Measurements from ENCODE around the gene SSTR5. TPM values are rescaled to one million over a fixed set of nuclear protein-coding genes. Genes with fewer than 3 reads are reported as not detected.
A peak's percentile ranks its signal among the peaks of the same experiment; 100 is the strongest.

The SSTR5 gene
- total and polyA plus RNA-seq, 2 of the 4 experiments (the other 2 are of a cell fraction) = not detected

- Histone ChIP-seq H3K18ac (ENCODE audit: low read depth, low read length) (no peak overlapping the region), H3K36me3 (ENCODE audit: control insufficient read depth, insufficient read depth, low read length) (no peaks in the 10 kb centered on the region), H2BK5ac (ENCODE audit: low read depth, low read length, poor library complexity, severe bottlenecking) (no peak overlapping the region), H2BK120ac (ENCODE audit: low read depth, low read length) (no peak overlapping the region), H2AK5ac (ENCODE audit: low read depth, low read length) (no peak overlapping the region), H4K5ac (ENCODE audit: low read depth, low read length) (no peak overlapping the region), H2AFZ (replicated peaks; ENCODE audit: low read length, poor library complexity) (peak overlapping the region; percentile 51), H3K4me2 (ENCODE audit: low read depth, low read length) (no peak overlapping the region), H3K56ac (ENCODE audit: extremely low read depth, insufficient read depth, low read length) (no peak overlapping the region), H3K9ac (ENCODE audit: low read depth, low read length) (no peak overlapping the region), H3K4me3 (ENCODE audit: insufficient read depth, low read depth, low read length) (no peak overlapping the region), H2AK9ac (replicated peaks; ENCODE audit: low read depth, low read length, poor library complexity) (no peak overlapping the region), H3K23ac (ENCODE audit: low read depth, low read length) (no peak overlapping the region), H3K27ac (ENCODE audit: insufficient read depth, low read length) (no peak overlapping the region), H3K79me1 (ENCODE audit: low read depth in 1 of 2, low read length in 2 of 2) (no peaks in the 10 kb centered on the region), H3K4ac (ENCODE audit: low read depth, low read length) (no peak overlapping the region), H3K9me1 (ENCODE audit: insufficient read depth, low read length) (no peaks in the 10 kb centered on the region), H3K9me3 (ENCODE audit: control insufficient read depth, insufficient read depth, low read length) (no peaks in the 10 kb centered on the region; the same call in 1 of the 2 replicates), H2BK20ac (ENCODE audit: low read depth, low read length) (no peak overlapping the region), H3K4me1 (ENCODE audit: control insufficient read depth, insufficient read depth, low read length) (no peaks in the 10 kb centered on the region), H3K14ac (replicated peaks; ENCODE audit: low read depth, low read length) (no peak overlapping the region), H4K8ac (ENCODE audit: low read depth in 2 of 2, low read length in 2 of 2) (no peak overlapping the region), H3K27me3 (ENCODE audit: control insufficient read depth, insufficient read depth, low read length) (peaks cover 44% of the 10 kb centered on the region), H4K91ac (ENCODE audit: insufficient read depth, low read depth, low read length) (no peak overlapping the region), H2BK15ac (ENCODE audit: low read depth, low read length) (no peak overlapping the region), H4K20me1 (ENCODE audit: insufficient read depth, low read length) (no peaks in the 10 kb centered on the region)
- intact Hi-C loops (cut with micrococcal nuclease) (no loop called here), dilution Hi-C loops (cut with HindIII; ENCODE audit: low sequenced_read_pairs, unreplicated experiment) (no loop called here), in situ Hi-C loops (cut with MboI; ENCODE audit: low sequenced_read_pairs) (no loop called here)
- 32% methylated on average over 22 of the region's 28 CpGs; no CpG with 5 or more reads in 1 of the 2 experiments for WGBS, 2 experiments (ENCODE audit: extremely low coverage in 2 of 2, insufficient read length in 1 of 2)
- ATAC-seq (ENCODE audit: low read depth) (peak; percentile 72), DNase-seq (peak; percentile 54)
- POLR2A ChIA-PET (ENCODE audit: unreplicated experiment) = no interaction called here
- TF ChIP-seq CEBPB (IDR thresholded peaks at IDR 0.05; ENCODE audit: low read depth, low read length) (no peak), MAFK (IDR thresholded peaks at IDR 0.05; ENCODE audit: low read depth, low read length) (no peak), BHLHE40 (IDR thresholded peaks at IDR 0.05; ENCODE audit: low read depth, low read length) (peak; percentile 72), MAZ (IDR thresholded peaks at IDR 0.05; ENCODE audit: borderline replicate concordance, low read depth, low read length) (peak; percentile 60; the same call in 1 of the 2 replicates)
- no TSS peak for BruUV-seq (replicated peaks)
- CTCF ChIA-PET = no interaction called here
These were observed 6.1 kb downstream of the SSTR5 start for GRCh38 chr16:1078579-1079021.

Measured in IMR-90 (cell line).